Measurements from ENCODE around the gene RASL10A.

Gene RASL10A

DNA sequence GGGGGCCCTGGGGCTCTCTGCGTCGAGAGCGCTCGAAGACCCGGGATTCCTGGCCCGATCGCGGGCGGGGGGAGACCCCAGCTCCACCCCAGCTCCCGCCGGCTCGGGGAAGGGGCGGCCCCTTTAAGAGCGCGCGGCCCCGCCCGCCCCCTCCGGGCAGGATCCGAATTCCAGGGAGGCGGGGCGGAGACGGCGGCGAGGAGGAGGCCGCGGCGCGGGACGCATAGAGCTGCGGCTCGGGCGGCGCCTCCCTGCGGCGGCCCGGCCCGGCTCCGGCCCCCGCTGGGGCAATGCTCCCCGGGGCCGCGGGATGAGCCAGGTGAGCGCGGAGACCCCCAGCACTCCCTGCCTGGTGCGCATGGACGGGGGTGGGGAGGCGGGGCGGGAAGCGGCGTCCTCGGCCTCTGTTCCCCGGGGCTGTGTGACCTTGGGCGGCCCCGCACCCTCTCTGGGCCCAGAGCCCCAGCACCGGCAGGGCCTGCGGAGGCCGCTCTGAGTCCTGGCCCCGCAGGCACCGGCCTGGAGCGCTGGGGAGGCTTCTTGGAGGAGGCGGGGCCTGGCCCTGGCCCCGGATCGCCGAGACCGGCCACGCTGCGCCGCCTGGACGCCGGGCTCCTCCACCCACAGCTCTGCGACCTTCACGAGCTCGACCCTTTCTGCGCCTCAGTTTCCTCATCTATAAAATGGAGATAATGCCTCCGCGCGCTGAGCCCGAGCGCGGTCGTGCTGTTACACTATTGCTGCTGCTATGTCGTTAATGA is 8.5 kb downstream of the RASL10A start:
- DNase-seq (ENCODE audit: low read depth, low spot score), result no peak

DNA sequence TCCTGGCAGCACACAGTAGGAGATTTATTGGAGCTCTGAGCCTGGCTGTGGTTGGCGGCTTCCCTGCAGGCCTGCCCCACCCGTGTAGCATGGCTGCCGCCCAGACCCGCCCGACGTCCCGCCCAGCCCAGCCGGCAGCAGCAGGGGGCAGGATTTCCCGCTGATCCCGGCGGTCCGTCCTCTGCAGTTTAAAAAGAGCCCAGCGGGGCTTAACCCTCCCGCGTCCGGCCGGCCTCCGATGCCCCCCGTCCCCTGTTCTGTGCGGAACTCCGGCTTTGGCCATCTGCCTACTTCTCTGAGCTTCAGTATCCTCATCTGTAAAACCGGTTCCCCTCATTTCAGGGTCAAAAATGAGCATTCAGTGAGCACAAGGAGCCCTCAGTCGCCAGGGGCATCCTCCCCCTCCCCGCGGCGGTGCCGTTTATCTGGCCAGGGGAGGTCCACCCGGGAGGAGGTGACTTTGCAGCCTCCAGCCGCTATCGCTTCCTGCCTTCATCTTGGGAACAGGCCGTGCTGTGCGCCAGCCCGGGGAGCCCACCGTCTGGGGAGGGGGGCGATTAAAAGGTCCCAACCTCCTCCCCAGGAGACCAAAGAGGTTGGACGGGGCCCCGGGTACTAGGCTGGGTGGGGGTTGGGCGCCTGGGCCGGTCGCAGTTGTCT is 9.2 kb downstream of the RASL10A start, which contains the start of gene GAS2L1:
GAS2L1 (plus strand) TSS at position 476 of the 660 bp plus-strand sequence. CDS start 1,456 bp downstream, outside the sequence.
- DNase-seq (ENCODE audit: low read depth, low spot score), result peak; percentile 68

DNA sequence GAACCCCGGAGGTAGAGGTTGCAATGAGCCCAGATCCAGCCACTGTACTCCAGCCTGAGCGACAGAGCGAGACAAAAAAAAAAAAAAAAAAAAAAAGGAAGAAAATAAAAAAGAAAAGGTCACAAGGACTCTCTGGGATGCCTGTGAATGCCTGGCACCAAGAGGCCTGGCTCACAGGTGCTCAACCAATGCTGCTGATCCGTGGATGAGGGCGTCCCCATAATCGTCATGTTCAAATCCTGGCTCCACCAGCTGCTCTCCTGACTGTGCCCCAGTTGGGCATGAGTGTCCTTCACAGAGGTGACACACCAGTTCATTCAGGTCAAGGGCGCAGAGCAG is 9.7 kb downstream of the RASL10A start:
- DNase-seq (ENCODE audit: low read depth, low spot score), result no peak

DNA sequence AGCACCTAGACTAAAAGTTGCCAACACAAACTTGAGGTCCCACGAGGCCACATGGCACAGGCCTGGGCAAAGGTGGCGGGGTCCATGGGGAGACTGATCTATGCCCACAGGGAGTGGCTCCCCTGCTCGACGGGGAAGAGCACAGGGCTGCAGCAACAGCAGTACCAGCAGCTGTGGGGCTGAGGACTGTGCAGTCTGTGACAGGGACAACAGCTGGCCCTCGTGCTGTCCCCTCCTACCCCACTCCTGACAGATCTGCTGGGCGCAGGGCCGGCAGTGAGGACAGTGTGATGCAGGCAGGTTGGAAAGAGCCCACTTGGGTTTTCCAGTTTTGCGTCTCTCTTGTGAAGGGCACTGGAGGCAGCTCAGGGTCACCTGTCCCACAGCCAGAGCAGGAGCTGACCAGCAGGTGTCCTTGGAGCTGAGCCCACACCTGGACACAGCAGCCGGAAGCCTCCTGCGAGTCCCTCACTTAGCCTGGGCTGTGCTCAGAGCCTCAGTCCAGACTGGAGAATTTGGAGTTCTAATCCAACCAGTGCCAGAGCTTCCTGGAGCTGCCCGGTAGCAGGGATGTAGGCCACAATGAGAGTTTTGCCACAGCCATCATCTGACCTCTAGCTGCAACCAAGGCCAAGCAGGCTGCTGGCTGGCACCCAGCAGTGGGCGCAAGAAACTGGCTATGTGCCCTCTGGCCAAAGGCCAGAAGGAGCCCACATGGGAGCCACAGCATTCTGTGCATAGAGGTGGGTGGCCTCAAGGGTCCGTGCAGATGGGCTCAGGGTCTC is 12.6 kb downstream of the RASL10A start:
- no peak for DNase-seq (ENCODE audit: low read depth, low spot score)

DNA sequence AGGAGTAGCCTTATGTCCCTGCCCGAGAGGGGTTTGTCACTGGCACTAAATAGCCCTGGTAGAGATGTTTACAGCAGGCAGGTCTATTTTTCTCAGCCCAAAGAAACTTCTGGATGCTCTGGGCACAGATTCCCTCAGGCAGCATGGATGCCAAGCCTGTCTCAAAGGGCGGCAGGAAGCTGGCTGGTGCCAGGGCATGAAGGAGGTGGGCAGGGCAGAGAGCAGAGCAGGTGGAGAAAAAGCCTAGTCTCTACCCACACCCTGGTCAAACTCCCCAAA is 13.2 kb downstream of the RASL10A start:
- no peak for DNase-seq (ENCODE audit: low read depth, low spot score)

DNA sequence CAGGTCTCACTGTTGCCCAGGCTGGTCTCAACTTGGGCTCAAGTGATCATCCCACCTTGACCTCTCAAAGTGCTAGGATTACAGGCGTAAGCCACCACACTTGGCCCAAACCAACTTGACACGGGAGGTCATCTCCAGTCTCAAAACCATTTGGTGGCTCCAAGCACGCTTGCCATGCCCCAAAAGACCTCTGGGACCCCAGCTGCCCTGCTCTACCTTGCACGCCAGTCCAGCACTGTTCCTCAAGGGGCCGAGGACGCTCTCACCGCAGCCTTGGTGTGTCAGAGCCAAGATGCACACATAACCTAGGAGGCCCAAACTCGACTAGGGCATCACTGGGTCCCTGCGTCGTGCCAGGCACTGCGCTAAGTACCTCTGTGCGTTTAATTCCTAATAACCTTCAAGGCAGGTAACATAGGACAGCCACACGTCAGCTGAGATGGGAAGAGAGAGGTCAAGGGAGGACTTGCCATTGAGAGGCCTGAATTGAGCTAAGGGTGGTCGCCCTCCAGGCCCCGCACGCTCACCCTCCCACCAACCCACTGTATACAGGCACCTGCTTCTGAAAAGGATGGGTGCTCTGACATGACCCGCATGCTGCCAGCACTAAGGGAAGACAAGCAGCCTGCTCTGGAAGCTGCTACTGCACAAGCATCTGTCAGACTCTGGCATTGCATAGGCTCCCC is 13.6 kb downstream of the RASL10A start:
- no peak for DNase-seq (ENCODE audit: low read depth, low spot score)

DNA sequence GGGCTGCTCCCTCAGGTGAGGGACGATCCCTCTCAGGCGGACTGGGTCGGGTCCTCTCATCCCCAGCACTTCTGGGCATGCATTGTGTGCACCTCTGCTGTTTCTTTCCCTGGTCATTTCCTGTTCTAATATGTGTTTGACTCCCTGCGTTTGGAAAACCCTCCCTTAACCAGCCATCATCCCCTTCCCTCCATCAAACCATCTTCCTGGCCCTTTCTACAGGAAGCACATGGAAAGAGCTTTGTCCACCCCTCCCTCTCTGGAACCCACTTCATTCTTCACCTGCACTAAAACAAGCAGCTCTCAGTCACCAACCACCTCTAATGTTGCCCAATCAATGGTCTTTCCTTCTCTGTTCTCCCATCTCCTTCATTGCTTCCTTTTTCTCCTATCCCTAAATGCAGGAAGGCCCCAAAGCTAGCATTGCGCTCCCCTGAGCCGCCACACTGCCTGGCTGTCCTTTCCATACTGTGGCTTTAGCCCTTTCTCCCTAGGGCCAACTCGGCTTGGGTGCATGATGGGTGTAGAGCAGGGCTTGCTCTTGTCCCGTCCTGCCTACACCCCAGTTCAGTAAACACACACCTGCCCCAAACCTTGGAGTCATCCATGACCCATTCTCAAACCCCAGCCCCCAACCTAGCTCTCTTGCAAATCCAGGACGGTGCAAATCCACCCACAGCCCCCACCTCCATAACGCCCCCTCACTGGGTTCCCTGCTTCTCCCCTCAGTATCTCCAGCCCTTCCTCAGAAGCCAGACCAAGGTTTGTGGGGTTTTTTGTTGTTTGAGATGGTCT is 14.5 kb downstream of the RASL10A start:
- no peak for DNase-seq (ENCODE audit: low read depth, low spot score)

DNA sequence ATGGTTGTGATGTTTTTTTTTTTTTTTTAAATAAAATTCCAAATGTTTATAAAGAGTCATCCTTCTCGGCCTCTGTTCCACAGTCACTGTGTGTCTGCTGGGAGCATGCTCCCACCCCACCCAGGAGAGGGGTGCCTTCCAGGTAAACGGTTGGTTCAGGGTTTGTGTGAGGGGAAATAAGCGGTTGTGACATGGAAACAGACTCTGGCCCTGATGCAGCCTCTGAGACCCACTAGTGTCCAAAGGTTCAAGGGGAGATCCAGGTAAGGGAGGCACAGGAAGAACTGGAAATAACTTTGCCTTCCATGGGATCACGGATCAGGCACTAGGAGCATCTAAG is 15.1 kb downstream of the RASL10A start:
- no peak for DNase-seq (ENCODE audit: low read depth, low spot score)

DNA sequence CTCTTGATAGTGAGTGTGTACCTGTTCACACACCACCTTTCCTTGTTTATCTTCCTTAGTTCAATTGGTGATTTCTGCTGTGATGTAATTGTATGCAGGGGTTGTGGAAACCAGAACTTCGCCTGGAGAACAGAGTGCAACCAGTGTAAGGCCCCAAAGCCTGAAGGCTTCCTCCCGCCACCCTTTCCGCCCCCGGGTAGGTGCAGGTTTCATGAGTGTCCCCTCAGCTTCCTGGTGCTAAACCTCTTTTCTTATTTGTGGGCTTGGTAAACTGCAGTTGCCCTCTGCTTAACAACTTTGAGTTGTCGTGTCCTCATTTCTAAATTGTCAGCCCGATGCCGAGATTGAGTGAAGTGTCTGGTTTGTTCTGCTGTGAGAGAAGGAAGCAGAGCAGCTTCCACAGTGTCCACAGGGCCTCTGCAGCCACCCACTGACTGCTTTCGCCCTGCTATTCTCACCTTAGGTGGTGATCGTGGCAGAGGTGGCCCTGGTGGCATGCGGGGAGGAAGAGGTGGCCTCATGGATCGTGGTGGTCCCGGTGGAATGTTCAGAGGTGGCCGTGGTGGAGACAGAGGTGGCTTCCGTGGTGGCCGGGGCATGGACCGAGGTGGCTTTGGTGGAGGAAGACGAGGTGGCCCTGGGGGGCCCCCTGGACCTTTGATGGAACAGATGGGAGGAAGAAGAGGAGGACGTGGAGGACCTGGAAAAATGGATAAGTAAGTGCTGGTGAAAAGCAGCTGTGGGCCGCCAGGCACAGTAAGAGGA is 16.2 kb downstream of the RASL10A start:
- no peak for DNase-seq (ENCODE audit: low read depth, low spot score)

DNA sequence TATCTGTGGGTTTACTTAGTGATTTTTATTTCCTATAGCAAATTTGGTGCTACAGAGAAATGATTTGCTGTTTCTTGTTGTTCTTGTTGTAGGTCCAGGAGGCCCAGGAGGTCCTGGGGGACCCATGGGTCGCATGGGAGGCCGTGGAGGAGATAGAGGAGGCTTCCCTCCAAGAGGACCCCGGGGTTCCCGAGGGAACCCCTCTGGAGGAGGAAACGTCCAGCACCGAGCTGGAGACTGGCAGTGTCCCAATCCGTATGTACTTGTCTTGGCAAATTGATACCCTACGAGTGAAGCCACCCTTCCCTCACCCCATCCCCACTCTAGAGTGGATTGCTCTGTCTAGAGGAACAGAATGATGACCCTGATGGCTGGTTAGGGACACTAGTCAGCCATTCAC is 16.9 kb downstream of the RASL10A start:
- no peak for DNase-seq (ENCODE audit: low read depth, low spot score)

DNA sequence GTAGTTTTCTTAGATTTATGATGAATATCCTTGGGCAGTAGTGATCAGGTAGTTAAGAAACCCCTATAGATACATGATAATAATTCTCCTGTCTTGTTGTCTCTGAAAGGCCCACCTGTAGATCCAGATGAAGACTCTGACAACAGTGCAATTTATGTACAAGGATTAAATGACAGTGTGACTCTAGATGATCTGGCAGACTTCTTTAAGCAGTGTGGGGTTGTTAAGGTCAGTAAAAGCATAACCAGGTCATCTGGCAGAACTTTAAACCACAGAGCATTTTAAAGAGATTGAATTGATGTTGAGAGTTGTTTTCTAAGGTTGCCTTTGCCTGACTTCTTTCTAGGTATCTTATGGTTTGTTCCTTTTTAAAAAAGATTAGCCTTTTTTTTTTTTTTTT is 23.1 kb downstream of the RASL10A start:
- no peak for DNase-seq (ENCODE audit: low read depth, low spot score)

DNA sequence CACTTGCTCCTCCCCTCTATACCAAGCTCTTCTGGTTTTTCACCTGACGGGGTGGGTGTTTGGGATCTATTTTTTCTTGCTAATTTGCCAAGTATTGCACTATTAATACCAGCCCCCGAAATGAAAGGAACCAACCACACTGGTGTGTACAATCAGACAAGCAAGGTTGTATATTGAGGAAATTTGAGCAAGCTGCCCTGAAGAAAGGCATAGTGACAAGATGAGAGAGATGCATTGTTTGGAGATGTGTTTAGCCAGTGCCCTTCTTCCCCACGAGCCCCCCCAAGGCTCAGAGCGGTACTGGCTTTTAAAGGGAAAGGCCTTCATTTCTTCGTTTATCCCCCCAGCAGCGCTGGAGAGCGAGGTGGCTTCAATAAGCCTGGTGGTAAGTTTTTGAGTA is 24.3 kb downstream of the RASL10A start:
- DNase-seq (ENCODE audit: low read depth, low spot score), result no peak

DNA sequence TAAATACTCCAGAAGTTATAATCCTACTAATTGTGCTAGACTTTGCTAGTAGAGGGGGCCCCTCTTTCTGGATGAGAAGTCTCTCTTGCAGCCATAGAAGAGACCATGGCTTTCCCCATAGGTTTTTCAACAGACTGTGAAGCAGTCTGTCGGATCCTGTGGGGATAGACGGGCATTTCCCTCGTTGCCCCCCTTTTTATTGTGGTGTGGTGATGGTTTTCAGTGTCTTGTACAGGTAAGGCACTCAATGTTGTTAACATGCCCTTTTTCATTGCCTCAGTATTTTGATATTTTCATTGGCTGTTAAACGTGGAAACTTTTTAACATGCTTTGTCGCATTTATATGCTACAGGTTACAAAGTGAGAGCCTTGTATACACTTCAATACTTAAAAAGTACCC is 25.4 kb downstream of the RASL10A start:
- no peak for DNase-seq (ENCODE audit: low read depth, low spot score)

DNA sequence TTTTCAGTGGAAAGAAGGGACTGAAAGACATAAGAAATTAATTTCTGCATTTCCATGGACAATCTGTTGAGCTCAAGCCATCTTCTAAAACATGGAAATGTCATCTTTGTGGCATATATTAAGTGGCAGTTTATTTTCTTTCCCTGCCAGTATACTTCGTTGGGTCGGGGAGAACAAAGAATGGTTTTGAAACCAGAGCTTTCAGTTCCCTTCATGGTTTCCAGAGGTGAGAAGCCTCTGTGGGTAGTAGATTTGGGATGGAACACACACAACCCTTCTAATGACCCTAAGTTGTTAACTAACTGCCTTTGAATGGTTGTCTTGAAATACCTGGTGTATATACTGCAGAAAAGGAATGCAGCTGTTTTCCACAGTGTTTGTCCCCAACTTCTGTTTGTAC is 26.7 kb downstream of the RASL10A start:
- DNase-seq (ENCODE audit: low read depth, low spot score), result no peak

DNA sequence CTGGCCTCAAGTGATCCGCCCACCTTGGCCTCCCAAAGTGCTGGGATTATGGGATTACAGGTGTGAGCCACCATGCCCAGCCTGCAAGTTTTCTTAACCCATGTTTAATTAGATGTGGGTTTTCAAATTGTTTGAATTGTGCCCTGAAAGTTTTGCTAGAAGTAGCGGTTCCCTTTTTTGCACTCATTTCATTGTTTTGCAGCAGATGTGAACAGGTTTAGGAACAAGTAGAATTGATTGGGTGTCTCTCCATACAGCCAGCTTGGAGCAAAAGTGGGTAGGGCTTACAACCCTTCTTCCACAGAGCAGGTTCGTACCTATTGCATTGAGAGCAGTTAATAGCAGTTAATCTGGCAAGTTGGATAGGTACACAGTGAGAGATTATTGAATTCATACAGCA is 31.3 kb downstream of the RASL10A start:
- no peak for DNase-seq (ENCODE audit: low read depth, low spot score)

DNA sequence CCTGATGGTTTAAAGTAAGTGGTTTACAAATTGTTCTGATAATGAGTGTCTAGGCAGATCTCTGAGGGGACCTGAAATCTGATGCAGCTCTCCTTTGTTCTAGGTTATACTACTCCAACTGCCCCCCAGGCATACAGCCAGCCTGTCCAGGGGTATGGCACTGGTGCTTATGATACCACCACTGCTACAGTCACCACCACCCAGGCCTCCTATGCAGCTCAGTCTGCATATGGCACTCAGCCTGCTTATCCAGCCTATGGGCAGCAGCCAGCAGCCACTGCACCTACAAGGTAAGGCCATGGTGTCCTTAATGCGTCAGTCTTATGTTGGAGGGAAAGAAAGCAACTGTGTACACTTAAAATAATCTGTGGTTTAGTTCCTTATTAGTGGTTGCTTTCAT is 37.6 kb downstream of the RASL10A start:
- DNase-seq (ENCODE audit: low read depth, low spot score), result no peak

DNA sequence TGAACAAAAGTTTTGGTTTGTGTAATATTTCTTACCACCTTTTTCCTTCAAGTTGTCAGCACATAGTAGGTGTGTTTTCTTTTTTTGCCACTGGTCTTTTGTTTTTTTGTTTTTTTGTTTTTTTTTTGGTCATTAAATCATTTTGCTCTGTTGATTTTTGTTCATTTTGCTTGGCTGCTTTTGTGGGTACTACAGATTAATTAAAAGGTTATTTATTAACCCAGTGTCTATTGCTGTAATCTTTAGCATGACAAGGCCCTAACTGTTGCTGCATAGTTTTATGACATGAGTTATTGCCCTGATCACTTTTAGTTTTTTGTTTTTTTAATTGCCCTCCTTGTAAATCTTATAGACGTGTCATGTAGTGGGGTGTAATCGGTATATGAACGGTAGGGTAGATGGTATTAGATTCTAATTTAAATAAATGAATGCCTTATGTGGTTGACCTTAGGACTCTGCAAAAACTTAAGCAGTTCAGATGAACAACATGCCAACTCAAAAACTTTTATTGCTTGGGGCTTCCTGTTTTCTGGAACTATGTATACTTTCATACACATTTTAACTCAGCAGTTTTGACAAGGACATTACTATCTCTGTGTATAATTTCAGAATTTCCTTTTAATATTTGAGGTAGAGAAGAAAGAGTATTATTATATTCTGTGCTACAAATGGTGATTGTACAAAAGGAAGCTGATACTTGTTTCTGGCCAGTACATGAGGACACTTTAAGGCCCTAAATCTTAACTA is 39.5 kb downstream of the RASL10A start:
- no peak for DNase-seq (ENCODE audit: low read depth, low spot score)

DNA sequence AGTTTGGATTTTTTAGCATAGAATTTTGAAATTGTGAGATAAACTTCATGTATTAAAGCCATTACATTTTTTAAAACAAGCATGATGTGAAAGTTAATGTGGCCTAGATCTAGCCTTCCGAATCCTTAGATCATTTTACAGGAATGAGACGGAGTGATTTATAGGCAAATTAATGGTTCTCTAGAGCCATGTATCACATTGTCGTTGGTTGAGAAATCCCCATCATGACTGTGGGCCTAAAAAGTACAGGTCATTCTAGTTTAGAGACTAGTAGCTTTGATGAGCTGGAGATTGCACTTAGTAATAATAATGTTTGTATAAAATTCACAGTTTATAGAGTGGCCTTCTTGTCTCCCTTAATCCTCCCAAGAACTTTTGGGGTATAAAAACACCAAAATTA is 40.3 kb downstream of the RASL10A start:
- no peak for DNase-seq (ENCODE audit: low read depth, low spot score)

DNA sequence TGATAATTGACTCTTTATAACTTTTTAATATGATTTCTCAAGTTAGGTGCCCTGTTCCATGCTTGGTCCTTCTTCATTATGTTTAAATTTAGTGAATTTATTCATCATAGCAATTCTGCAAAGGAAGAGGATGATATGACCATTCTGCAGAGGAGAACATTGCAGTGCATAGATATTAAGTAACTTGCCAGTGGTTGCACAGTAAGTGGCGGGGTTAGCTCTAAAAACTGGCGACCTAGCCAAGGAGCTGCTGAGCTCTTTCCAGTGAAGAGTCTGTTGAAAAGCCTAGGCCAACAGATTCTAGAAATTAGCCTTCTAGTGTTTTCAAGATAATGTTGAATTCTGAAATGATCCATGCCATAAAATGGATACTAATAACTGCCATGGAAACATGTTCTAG is 42.9 kb downstream of the RASL10A start:
- DNase-seq (ENCODE audit: low read depth, low spot score), result no peak

Data from brain pericyte (primary cell).